OCI-M2 (cell line): ENCODE results near the gene OR8B2.
"Not testable (repeated sequence)": the region's sequence is repeated elsewhere in the genome, so short reads cannot be mapped to it uniquely, and the experiment has no call there.

Experiments
- DNase-seq: peaks from one replicate; lab custom pipeline; 2025; ENCODE audit not compliant: unreplicated experiment; lab: John Stamatoyannopoulos, UW

Gene OR8B2

DNA sequence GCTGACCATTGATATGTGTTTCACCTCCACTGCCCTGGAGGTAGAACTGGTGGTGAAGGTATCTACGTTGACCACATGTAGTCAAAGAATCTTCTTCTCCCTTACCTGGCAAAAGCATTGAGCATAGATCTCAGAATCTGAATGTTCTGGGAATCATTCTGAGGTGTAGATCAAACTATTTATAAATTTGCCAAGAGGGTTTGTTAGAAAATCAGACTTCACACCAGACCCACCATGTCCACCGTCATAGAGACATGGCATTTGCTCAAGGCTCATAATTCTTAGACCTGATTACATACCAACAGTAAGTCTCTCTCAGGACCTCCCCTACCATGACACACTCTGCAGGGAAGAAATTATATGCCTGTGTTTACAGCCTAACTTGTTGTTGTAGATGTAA is at the start of gene OR8B2:
OR8B2 (minus strand) TSS at position 101 of the 400 bp plus-strand sequence. CDS start 1,156 bp downstream, outside the sequence.
- no peak for DNase-seq

GRCh38 chr11:124429599-124429998 is 45.3 kb upstream of the OR8B2 start:
- no peak for DNase-seq

- no peak for DNase-seq
Observed at GRCh38 chr11:124424384-124424921, 40.2 kb upstream of the OR8B2 start, which contains the start of gene OR8B4. Gene OR8B4, minus strand, starts transcription at chr11:124424871. Its CDS starts 0 bp downstream, at chr11:124424871.

DNA sequence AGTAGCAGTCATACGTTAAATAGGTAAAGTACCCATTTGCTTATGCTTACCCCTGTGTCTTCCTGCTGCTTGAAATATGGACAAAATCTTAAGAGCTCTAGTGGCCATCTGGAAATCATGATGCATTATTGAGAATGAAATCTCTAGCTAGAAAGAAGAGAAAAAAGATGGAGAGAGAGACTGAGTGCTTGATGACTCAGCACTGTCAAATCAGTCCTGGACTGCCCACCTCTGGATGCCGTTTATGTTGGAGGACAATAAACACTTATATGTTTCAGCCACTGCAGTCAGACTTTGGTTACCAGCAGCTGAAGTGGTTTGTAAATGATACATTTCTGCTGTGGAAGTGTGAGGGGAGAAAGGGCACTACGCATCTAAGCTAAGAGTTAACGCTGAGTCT is 36.7 kb upstream of the OR8B2 start:
- DNase-seq, result no peak

DNA sequence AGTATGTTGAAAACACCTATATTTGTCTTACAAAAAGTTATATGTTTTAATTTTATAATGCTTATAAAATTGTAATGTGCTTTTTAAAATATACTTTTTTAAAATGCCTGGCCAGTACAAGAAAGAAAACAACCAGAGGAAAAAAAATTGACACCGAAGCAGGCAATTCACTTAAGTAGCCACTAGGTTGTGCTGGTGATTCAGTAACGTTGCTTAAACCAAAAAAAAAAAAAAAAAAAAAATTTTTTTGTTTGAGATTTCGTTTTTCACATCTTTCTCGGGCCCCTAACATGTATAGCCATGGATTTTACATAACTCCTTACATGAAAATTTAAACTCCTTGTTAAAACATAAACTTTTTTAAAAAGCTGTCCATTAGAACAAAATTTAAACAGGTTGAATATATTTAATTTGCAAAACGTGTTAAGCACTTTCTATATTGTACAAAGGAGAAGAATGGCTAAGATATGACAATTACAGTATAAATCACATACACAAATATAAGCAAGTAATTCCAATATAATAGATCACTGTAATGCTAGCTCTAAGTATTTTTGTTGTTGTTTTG is 31.1 kb upstream of the OR8B2 start:
- DNase-seq, result no peak

- no peak for DNase-seq
Observed at GRCh38 chr11:124409906-124410305, 25.6 kb upstream of the OR8B2 start.

- no peak for DNase-seq
Observed at GRCh38 chr11:124405581-124405980, 21.3 kb upstream of the OR8B2 start.

DNA sequence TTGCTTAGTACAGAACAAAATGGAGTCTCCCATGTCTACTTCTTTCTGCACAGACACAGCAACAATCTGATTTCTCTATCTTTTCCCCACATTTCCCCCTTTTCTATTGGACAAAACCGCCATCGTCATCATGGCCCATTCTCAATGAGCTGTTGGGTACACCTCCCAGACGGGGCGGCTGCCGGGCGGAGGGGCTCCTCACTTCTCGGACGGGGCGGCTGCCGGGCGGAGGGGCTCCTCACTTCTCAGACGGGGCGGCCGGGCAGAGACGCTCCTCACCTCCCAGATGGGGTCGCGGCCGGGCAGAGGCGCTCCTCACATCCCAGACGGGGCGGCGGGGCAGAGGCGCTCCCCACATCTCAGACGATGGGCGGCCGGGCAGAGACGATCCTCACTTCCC is 18.9 kb upstream of the OR8B2 start:
- not testable (repeated sequence) for DNase-seq

DNA sequence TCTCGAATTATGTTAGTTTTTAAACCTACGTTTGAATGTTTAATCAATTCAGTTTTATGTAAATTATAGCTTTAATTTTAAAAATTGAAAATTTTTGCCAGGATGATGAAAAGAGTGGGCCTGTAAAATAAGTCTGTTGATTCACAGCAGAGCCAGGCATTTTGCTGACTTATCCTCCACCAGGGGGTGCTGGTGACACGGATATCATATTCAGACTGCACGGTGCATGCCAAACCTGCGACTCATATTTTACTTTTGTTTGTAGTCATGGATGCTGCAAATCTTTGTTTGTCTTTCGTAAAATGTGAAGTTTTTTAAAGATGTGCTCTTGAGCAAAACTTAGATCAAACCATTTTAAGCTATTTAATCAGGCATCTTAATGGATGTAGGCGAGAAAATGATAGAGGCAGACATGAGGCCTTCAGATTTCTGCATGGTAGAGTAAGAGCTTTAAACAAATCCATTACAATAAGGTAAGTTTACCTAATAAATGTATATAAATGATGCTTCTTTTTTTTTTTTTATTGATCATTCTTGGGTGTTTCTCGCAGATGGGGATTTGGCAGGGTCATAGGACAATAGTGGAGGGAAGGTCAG is 18.1 kb upstream of the OR8B2 start:
- no peak for DNase-seq

DNA sequence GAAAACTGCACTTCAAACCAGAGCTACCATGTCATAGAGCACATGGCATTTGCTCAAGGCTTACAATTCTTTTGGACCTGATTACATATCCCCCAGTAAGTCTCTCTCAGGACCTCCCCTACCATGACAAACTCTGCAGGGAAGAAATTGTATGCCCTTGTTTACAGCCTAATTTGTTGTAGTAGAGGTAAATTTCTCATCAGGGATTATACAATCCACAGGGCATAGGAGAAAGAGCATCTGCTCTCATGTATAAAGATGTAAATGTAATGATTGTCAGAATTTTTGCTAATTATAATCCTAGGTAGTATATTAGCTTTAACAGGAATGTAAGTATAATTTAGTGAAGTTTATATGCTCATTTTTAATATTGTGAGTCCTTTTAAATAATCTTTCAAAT is 14.6 kb upstream of the OR8B2 start, which contains the start of gene OR8B3:
OR8B3 (minus strand) TSS at position 101 of the 400 bp plus-strand sequence. CDS start 1,673 bp downstream, outside the sequence.
- DNase-seq, result no peak

DNA sequence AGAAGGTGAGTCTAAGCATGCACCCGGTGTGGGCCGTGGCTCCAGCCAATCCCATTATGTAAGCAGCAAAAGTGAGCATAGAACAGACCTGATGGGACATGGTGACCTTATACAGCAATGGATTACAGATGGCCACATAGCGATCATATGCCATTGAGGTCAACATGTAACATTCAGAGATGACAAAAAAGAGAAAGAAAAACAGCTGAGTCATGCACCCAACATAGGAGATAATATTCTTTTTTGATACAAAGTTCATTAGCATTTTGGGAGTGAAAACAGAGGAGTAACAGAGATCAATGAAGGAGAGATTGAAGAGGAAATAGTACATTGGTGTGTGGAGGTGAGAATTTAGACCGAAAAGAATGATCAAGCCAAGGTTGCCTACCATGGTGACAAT is 12.5 kb upstream of the OR8B2 start:
- DNase-seq, result not testable (repeated sequence)

GRCh38 chr11:124394408-124394807 is 10.1 kb upstream of the OR8B2 start:
- DNase-seq, result no peak

DNA sequence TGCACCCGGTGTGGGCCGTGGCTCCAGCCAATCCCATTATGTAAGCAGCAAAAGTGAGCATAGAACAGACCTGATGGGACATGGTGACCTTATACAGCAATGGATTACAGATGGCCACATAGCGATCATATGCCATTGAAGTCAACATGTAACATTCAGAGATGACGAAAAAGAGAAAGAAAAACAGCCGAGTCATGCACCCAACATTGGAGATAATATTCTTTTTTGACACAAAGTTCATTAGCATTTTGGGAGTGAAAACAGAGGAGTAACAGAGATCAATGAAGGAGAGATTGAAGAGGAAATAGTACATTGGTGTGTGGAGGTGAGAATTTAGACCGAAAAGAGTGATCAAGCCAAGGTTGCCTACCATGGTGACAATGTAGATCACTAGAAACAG is 1.4 kb downstream of the OR8B2 start:
- not testable (repeated sequence) for DNase-seq

- DNase-seq, result no peak
Observed at GRCh38 chr11:124380585-124380984, 3.7 kb downstream of the OR8B2 start.

- no peak for DNase-seq
Observed at GRCh38 chr11:124376280-124376679, 8.0 kb downstream of the OR8B2 start.

DNA sequence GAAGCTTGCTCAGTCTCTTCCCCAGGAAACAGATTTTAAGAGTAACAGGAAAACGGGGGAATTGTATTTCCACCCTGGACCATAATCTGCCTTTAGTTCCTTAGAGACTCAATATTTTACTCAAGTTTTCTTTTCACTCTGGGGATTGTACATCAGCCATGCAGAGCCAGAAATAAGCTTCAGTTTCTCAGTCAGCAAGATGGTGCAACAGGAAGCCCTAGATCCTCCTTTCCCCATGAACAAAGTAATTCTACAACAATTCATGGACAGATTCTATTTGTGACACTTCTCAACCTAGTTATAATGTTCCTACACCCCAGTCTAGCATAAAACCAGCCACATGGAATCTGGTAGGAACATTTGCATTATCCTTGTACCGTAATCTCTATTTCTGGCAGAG is 24.7 kb downstream of the OR8B2 start:
- no peak for DNase-seq

DNA sequence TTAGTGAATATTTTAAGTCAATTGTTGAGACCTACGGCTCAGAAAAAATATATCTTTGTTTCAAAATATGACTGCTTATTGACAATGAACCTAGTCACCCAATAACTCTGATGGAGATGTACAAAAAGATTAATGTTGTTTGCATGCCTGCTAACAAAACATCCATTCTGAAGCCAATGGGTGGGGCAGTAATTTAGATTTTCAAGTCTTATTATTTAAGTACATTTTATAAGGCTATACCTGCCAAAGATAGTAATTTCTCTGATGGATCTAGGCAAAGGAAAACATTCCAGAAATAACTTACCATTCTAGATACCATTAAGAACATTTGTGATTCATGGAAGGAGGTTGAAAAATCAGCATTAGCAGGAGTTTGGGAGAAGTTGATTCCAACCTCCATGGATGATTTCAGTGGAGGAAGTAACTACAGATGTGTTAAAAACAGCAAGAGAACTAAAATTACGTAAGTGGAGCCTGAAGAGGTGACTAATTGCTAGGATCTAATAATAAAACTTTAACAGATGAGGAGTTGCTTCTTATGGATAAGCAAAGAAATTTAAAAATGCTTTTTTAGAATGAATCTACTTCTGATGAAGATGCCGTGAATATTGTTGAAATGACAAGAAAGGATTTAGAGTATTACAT is 37.9 kb downstream of the OR8B2 start:
- no peak for DNase-seq

- no peak for DNase-seq
Observed at GRCh38 chr11:124344346-124344745, 40.0 kb downstream of the OR8B2 start.

DNA sequence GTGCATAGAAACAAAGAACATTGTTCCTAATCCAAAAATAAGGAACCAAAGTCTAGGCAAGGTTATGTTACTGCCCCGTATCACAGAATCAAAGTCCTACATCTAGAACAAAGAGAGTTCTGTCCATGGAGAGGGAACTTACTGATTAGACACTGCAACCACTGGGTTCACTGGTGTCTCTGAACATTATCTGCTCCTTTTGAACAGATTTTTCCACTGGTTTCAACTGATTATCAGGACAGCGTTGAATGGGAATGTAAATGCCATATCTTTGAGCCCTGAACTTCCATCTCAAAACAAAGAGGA is 44.2 kb downstream of the OR8B2 start:
- DNase-seq, result no peak

GRCh38 chr11:124339396-124340141 is 44.7 kb downstream of the OR8B2 start:
- DNase-seq, result no peak
